Testis (tissue), 2 donors: ENCODE data around the gene CRIP1.

Source experiments
- POLR2A ChIP-seq: fragments of 450-650 bp; IDR thresholded peaks from one replicate; pipeline ENCODE4 v1.6.1; 2017; ENCODE audit warnings: antibody characterized with exemption, mild to moderate bottlenecking, moderate library complexity
- TF ChIP-seq, protein P1 (sequence below), 3 experiments: fragments of 450-650 bp in 2 of 3; fragments of 200-600 bp in 1 of 3; sonication (generic) in 1 of 3; IDR thresholded peaks; one replicate each; pipeline ENCODE4 v1.5.1; 2016 to 2019; ENCODE audit warnings: antibody characterized with exemption in 3 of 3, mild to moderate bottlenecking in 2 of 3, moderate library complexity in 1 of 3

DNA sequence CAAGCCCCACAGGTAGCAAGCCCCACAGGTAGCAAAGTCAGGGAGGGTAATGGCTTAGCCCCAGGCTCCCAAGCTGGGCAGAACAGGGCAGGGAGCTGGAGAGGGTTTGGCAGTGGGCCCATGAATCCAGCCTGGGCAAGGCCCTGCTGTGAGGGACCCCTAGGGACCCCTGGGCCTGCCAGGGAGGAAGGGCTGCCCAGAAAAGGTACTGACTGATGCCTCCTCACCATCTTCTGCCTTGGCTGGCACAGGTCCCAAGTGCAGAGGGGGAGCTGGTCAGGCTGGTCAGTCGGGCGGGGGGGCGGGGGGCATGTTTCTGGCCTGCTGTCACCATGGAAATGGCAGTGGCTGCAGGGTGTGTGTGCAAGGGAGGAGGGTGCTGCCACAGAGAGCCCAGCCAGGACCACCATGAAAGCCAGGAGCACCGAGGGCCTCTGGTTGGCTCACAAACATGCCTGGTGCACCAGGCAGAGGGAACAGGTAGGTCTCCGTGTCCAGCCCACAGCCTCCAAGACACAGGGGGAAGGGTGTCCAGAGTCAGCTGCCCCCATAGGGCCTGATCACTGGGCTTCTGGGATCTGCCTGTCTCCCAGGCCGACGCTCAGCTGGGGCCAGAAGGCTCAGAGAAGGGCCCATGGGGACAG, 13.5 kb upstream of the CRIP1 start:
- TF ChIP-seq, protein P1, sequence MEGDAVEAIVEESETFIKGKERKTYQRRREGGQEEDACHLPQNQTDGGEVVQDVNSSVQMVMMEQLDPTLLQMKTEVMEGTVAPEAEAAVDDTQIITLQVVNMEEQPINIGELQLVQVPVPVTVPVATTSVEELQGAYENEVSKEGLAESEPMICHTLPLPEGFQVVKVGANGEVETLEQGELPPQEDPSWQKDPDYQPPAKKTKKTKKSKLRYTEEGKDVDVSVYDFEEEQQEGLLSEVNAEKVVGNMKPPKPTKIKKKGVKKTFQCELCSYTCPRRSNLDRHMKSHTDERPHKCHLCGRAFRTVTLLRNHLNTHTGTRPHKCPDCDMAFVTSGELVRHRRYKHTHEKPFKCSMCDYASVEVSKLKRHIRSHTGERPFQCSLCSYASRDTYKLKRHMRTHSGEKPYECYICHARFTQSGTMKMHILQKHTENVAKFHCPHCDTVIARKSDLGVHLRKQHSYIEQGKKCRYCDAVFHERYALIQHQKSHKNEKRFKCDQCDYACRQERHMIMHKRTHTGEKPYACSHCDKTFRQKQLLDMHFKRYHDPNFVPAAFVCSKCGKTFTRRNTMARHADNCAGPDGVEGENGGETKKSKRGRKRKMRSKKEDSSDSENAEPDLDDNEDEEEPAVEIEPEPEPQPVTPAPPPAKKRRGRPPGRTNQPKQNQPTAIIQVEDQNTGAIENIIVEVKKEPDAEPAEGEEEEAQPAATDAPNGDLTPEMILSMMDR (IDR thresholded peaks at IDR 0.05) = no peak
- no peak for TF ChIP-seq POLR2A
